ENCODE results near the gene GRM7. TPM values are rescaled to one million over a fixed set of nuclear protein-coding genes. Genes with fewer than 3 reads are reported as not detected.

GRM7 gene
- total and polyA plus RNA-seq, 2 donors (not counting 1 experiment from before 2014, with no cell fraction given): not detected

DNA sequence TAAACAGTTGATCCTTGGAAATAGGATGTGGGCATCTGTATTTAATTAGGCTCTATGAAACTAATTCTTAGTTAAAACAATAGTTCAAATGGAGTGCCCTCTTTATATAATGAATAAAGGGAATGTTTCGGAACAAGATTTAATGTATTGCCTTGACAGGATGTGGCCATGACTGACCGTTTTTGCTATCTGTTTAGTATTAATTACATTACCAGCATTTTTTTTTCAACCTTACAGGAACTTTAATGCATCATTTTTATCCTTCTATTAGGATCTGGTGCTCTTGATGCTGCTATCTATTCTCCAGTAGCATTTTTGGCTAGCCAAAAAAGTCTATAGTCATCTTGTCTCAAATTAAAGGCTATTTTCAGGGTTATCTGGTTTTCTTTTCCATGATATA, 340.9 kb downstream of the GRM7 start:
- H4K20me1 ChIP-seq (ENCODE audit: control insufficient read depth, insufficient read depth, low read length, poor library complexity, severe bottlenecking): no peaks in the 10 kb centered on the region
- Mint-ChIP-seq H3K4me1 (peaks cover 4% of the 10 kb centered on the region), H3K9me3 (ENCODE audit: insufficient read depth) (peaks cover 11% of the 10 kb centered on the region), H3K27ac (no peak overlapping the region), H3K27me3 (no peaks in the 10 kb centered on the region), H3K4me3 (no peak overlapping the region)
- intact Hi-C loops (cut with micrococcal nuclease): no loop called here
- H3K27me3 ChIP-seq (replicated peaks in 1 of 4; ENCODE audit: control extremely low read depth in 1 of 4, control insufficient read depth in 3 of 4, insufficient read depth in 4 of 4, low read length in 3 of 4): no peaks in the 10 kb centered on the region
- ChIA-PET CTCF (no interaction called here), POLR2A (no interaction called here)
- H3K79me2 ChIP-seq (ENCODE audit: control insufficient read depth, insufficient read depth, low read length): no peaks in the 10 kb centered on the region
- no peak for DNase-seq
- H3K4me3 ChIP-seq (ENCODE audit: control extremely low read depth in 1 of 5, extremely low read depth in 1 of 5, insufficient read depth in 1 of 5, low read depth in 2 of 5, low read length in 4 of 5): no peak overlapping the region
- H3K4me1 ChIP-seq (ENCODE audit: control insufficient read depth in 2 of 2, insufficient read depth in 2 of 2, low read length in 2 of 2): no peaks in the 10 kb centered on the region
- TF ChIP-seq, protein P1, sequence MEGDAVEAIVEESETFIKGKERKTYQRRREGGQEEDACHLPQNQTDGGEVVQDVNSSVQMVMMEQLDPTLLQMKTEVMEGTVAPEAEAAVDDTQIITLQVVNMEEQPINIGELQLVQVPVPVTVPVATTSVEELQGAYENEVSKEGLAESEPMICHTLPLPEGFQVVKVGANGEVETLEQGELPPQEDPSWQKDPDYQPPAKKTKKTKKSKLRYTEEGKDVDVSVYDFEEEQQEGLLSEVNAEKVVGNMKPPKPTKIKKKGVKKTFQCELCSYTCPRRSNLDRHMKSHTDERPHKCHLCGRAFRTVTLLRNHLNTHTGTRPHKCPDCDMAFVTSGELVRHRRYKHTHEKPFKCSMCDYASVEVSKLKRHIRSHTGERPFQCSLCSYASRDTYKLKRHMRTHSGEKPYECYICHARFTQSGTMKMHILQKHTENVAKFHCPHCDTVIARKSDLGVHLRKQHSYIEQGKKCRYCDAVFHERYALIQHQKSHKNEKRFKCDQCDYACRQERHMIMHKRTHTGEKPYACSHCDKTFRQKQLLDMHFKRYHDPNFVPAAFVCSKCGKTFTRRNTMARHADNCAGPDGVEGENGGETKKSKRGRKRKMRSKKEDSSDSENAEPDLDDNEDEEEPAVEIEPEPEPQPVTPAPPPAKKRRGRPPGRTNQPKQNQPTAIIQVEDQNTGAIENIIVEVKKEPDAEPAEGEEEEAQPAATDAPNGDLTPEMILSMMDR (IDR thresholded peaks at IDR 0.05): no peak
- TF ChIP-seq EZH2 (IDR thresholded peaks at IDR 0.05; ENCODE audit: borderline replicate concordance, insufficient read depth, low read depth, low read length, poor library complexity, severe bottlenecking): no peak
- no peak overlapping the region for H3K9ac ChIP-seq (ENCODE audit: low read length)
- ATAC-seq (ENCODE audit: low read depth): no peak
- H2AFZ ChIP-seq (ENCODE audit: insufficient read depth, low read depth, low read length, poor library complexity, severe bottlenecking): no peak overlapping the region
- H3K4me2 ChIP-seq (replicated peaks; ENCODE audit: low read depth, low read length, poor library complexity, severe bottlenecking): no peak overlapping the region
- H3K36me3 ChIP-seq (replicated peaks in 1 of 2; ENCODE audit: control extremely low read depth in 1 of 2, control insufficient read depth in 1 of 2, extremely low read depth in 1 of 2, insufficient read depth in 2 of 2, low read length in 1 of 2): no peaks in the 10 kb centered on the region
- no CpG with 5 or more reads among the region's 2 CpGs for WGBS (ENCODE audit: insufficient coverage)
- H3K9me3 ChIP-seq (ENCODE audit: control extremely low read depth in 1 of 3, control insufficient read depth in 2 of 3, insufficient read depth in 1 of 3, low read length in 2 of 3): peaks cover 0 to 1% (median 0%) of the 10 kb centered on the region in 3 donors
- H3K27ac ChIP-seq (ENCODE audit: low read length in 2 of 2): no peak overlapping the region

DNA sequence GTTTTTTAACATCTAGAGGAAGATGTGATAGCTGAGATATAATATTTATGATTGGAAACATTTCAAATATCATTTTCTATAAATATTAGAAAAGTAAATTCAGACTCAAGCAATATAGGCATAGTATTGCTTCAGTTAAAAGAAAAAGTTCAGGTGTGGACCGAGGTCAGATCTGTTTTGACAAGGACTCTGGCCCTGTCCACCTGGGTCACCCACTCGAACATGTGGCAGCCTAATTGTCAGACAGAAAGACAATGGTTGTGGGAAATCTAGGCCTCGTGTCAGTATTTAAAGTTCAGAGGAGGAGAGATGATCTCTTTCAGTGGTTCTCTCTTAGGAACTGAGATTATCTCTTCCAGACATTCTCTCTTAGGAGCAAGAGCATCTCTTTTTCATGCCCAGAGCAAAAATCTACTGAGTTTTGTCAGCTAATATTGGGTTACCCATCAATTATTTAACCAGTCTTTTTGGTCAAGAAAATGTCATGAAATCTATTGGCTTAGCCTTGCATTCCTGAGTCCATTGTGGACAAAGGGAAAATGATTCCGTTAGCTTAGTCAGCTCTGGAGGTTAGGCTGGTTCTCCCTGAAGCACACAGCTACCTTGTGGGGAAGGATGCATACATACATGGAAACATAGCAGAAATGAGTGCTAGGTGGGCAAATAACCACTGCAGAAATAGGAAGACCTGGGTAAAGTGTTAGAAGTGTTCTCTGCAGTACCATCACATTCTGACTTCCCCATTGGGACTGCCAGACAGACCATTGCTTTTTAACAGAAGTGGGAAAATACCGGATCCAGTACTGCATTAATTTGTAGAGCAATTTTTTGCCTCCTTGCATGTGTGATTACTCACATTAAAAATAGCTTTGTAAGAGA, 343.3 kb downstream of the GRM7 start:
- intact Hi-C loops (cut with micrococcal nuclease): no loop called here
- H2AFZ ChIP-seq (ENCODE audit: insufficient read depth, low read depth, low read length, poor library complexity, severe bottlenecking): no peak overlapping the region
- H3K4me2 ChIP-seq (replicated peaks; ENCODE audit: low read depth, low read length, poor library complexity, severe bottlenecking): no peak overlapping the region
- ATAC-seq (ENCODE audit: low read depth): no peak
- no peaks in the 10 kb centered on the region for H3K4me1 ChIP-seq (ENCODE audit: control insufficient read depth in 2 of 2, insufficient read depth in 2 of 2, low read length in 2 of 2)
- H3K4me3 Mint-ChIP-seq: no peak overlapping the region
- no peak for DNase-seq
- H3K27me3 ChIP-seq (replicated peaks in 1 of 4; ENCODE audit: control extremely low read depth in 1 of 4, control insufficient read depth in 3 of 4, insufficient read depth in 4 of 4, low read length in 3 of 4): no peaks in the 10 kb centered on the region
- ChIA-PET CTCF (no interaction called here), POLR2A (no interaction called here)
- no peaks in the 10 kb centered on the region for H4K20me1 ChIP-seq (ENCODE audit: control insufficient read depth, insufficient read depth, low read length, poor library complexity, severe bottlenecking)
- 100% methylated on average over 1 of the region's 5 CpGs for WGBS (ENCODE audit: insufficient coverage)
- no peak overlapping the region for H3K9ac ChIP-seq (ENCODE audit: low read length)
- H3K27ac ChIP-seq (ENCODE audit: low read length in 2 of 2): no peak overlapping the region
- H3K4me1 Mint-ChIP-seq: peaks cover 4% of the 10 kb centered on the region
- H3K27ac Mint-ChIP-seq: no peak overlapping the region
- no peak overlapping the region for H3K4me3 ChIP-seq (ENCODE audit: control extremely low read depth in 1 of 5, extremely low read depth in 1 of 5, insufficient read depth in 1 of 5, low read depth in 2 of 5, low read length in 4 of 5)
- peaks cover 0 to 1% (median 0%) of the 10 kb centered on the region in 3 donors for H3K9me3 ChIP-seq (ENCODE audit: control extremely low read depth in 1 of 3, control insufficient read depth in 2 of 3, insufficient read depth in 1 of 3, low read length in 2 of 3)
- no peaks in the 10 kb centered on the region for H3K79me2 ChIP-seq (ENCODE audit: control insufficient read depth, insufficient read depth, low read length)
- TF ChIP-seq, protein P1 (IDR thresholded peaks at IDR 0.05): no peak
- no peak for TF ChIP-seq EZH2 (IDR thresholded peaks at IDR 0.05; ENCODE audit: borderline replicate concordance, insufficient read depth, low read depth, low read length, poor library complexity, severe bottlenecking)
- H3K27me3 Mint-ChIP-seq: no peaks in the 10 kb centered on the region
- no peaks in the 10 kb centered on the region for H3K36me3 ChIP-seq (replicated peaks in 1 of 2; ENCODE audit: control extremely low read depth in 1 of 2, control insufficient read depth in 1 of 2, extremely low read depth in 1 of 2, insufficient read depth in 2 of 2, low read length in 1 of 2)
- H3K9me3 Mint-ChIP-seq (ENCODE audit: insufficient read depth): peaks cover 5% of the 10 kb centered on the region
